Astrocyte of the hippocampus (primary cell): ENCODE data around the gene CALD1.

Experiments
- DNase-seq: peaks from one replicate; pipeline ENCODE4 v3.0.0; 2011; ENCODE audit warnings: low read depth, low spot score

Gene CALD1

DNA sequence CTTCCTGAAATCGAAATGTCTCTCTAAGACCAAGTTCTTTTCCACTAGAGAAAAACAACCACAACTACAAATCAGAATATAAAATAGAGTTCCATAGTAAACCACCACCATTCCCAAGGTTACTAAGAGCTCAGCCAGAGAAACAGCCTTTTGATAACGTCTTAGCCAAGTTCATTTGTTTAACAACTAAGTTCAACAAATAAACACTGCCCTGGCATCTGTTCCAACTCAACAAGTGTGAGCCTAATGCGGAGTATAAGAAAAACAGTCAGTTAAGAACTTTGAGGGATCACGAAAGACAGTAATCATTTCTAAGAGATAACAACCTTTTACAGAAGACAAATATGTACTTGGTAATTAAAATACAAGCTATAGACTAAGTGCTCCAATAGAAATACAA is 77.3 kb downstream of the CALD1 start:
- DNase-seq = peak; percentile 52

DNA sequence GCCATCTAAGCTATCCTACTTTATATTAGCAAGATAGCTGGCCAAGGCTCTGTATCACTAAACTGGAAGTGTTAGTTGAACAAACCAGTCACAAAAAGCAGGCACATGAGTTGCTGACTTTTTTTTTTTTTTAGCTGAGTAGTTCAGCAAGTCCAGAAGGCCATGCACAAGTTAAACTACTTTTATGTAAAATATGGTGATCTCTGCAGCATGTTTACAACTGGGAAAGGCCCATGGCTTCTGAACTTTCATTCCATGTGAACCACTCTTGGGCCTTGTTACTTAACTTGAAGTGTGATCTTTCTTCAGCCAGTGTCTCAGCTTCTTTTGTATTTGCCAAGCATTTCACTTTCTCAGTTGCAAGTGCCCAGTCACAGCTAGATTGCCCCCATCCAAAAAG is 78.5 kb downstream of the CALD1 start:
- no peak for DNase-seq

DNA sequence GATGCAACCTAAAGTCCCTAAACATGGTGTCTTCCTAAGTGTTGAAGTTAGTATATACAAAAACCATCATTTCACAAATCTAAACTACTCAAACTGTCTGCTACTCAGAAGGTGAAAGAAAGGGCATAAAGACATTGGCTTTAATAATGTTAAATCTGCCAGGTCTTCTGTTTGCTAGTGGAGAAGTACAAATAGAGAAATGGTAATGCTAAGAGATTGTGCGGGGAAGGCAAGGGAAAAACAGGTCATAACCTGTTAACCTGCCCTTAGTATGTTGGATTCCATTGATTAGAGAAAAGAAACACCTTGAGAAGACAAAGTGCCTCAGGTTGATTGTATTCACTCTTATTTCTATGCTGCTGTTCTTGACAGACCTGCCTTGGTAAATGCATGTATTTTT is 80.3 kb downstream of the CALD1 start:
- no peak for DNase-seq

DNA sequence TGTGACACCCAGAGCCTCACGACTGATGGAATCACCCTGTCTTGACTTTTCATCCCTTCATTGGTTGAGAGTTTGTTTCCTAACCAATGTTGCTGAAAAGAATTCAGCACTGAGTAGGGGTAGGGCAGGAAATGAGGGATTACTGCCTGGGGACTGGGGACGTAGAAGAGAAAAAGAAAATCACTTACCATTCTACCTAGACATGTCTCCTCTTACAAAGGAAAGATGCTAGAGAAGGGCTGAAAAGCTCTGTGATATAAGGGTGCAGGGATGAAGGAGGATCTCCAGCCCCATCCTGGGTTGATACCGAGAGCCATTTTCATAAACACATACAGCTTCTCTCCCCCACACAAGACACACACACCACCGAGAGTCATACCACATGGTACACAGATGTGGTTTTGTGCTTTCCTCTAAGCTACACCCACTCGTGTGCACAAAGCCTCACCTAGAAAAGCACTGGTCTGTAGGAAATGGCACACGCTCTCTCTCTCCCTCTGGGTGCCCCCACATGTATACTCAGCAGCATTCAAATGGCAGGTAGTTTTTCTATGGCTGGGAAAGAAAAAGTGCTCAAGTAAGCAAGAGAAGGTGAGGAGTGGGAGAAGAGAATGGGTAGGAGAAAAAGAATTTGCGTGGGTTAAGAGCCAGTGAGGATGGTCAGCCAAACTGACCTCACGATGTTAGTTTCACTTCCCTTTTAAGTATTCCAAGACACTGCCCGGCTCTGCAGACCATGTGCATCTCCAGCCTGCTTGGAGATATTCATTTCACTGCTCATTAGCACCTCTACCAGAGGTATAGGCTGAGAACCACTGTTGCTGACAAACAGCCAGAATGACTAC is 85.8 kb downstream of the CALD1 start:
- no peak for DNase-seq

DNA sequence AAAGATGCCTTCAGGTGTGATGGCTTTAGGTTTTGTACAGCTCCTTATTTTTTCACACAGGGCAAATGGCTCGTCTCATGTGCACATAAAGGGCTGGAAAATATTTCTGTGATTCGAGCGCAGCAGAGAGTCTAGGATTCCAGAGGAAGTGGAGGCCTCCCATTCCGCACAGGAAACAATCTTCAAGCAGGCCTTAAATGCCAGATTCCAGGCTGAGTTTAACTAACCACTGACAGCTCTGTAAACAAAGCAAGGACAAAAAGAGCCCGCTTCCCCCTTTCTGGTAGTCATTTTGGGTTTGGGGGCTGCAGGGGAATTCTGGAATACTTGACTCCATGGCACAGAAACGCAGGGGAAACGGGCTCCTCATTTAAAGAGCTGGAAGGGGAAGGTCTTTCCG is 87.2 kb downstream of the CALD1 start:
- DNase-seq = peak; percentile 62

DNA sequence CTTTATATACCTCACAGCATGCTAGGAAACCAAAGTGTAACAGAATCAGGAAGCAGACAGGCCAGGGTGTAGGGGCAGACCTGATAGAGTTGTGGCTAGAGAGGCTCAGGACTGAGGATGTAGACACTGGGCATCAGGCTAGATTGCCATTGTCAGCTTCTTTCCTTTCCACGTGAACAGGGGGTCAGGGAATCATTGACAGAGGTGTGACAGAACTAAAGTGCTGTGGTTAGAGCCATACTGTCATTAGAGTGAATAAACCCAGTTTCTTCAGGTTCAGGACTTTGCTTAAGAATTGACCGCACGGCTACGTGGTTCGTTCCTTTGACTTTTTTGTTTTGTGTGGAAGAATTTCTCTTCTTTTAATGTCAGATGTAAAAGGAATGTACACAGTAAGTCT is 90.7 kb downstream of the CALD1 start:
- no peak for DNase-seq

DNA sequence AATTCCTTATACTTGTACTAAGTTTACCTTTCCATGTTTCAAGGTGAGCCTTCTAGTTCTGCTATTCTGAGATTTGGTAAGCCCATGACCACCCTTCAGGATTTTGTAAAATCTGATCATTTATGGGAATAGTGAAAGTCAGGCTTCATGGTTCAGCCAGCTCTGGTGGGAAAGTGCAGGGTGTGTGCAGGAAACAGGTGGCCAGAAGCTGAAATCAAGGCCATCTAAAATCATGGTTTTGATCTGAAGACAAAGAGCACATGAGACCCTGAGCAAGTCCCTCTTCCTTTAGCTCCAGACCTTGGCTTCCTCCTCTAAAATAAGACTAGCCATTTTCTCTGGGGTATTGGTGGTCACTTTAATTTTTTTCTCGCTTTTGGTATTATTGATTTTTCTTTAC is 91.3 kb downstream of the CALD1 start:
- no peak for DNase-seq

DNA sequence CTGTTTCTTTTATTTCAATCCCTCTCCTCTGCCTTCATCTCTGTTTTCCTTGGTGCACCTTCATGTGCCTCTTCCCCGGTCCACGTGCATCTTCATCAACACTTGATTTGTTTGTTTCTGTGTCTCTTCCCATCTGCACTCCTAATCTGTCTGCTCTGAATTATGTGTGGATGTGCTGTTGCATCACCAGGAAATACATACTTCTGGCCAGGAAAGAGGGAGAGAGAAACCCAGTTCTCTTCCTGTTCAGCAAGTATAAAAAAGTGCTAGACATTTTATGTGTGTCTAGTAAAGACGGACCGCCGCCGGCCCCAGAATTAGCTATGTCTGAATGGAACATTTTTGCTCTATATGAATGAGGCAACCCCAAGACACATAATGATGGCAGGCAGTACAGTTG is 93.8 kb downstream of the CALD1 start:
- DNase-seq = no peak

DNA sequence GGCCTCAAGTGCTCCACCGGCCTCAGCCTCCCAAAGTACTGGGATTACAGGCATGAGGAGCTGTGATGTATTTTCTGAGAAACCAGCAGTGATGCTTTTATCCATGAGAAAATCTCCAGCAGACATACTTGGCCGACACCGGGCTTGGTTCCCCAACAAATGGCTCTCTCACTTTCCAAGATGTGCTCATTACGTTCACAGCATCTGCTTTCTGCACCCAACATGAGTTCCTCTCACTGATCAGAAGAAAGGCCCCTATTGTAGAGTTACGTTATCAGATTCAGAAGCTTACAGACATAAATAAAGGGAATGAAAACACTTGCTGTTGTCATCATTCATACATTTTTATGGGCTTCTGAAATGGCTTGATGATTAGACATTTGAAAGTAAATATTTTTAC is 95.0 kb downstream of the CALD1 start:
- DNase-seq = no peak

DNA sequence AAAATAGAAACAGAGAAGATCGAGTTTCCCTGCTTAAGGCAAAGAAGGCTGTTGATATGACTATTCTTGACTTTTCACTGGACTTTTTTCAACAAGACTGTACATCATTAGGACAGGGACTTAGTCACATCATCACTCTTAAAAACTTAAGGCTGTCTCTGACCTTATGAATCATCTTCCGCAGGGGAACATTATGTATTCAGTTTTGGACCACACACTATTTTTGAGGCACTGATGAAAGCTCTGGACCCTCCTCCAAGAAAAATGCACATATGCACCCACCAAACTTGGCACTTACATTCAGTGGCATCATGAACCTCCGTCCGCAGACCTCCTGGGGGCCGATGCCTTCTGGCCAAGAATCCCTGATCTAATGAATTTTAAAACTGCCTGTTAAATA is 96.4 kb downstream of the CALD1 start:
- no peak for DNase-seq

DNA sequence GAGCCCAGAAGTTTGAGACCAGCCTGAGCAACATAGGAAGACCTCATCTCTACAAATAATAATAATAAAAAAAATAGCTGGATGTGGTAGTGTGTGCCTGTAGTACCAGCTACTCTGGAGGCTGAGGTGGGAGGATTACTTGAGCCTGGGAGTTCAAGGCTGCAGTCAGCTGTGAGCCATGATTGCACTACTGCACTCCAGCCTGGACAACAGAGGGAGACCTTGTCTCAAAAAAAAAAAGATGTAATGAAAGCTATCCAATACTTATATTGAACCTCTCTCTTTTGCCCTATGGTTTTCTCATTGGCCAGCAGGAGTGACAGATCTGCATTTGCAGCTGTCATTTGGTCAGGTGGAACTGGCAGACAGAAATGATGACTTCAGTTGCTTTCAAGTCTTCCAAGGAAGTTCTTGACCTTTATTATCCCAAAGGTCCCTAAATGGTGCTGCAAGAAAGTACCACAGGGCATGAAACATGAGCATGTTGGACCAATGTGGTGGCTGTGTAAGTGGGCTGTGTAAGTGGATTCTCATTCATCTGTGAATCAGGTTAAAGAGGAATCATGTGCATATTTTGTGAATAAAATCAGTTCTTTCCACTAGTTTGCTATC is 99.4 kb downstream of the CALD1 start:
- no peak for DNase-seq

DNA sequence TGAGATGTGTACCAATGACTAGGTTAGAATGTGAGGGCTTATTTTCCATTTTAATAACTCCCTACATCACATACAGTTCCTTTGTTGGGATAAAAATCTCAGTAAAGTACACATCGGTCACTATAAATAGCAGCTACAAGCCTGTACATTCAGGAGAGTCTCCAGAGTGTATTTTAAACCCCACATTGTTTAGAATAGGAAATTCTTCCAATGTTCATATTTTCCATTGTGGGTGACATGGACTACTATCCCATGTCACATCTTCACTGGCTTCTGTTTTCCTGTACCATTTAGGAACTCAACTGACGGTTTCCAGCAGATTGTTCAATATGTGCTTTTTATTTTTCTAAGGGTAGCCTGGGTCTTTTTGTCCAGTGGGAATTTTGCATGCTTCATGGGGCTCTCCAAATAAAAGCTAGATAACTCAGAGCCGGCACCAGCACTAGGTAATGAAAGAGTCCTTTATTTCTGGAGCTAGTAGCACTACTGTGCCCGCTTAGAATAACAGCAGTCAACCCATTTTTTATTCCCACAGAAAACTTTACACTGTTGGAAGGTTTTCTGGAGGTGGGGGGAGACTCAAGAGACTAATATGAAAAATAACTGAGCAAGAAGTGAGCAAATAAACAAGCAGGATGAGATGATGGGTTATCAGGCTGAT is 100.5 kb downstream of the CALD1 start:
- no peak for DNase-seq

DNA sequence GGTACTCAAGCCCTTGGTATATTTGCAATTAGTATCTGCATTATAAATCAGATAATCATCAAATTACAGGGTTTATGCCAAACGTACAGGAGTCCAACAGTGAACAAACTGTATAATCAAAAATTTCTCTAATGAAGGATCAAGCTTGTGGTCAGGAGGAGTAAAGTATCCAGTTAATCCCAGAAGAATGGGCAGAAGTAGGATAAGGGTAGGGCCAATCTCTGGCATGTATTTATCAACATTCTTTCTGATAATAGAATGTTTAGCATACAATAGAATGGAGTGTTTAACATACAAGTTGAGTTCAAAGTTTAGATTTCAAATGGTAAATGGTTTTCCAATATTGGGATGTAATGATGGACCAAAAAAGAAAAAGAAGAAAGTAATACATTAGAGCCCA is 103.0 kb downstream of the CALD1 start:
- DNase-seq = no peak

DNA sequence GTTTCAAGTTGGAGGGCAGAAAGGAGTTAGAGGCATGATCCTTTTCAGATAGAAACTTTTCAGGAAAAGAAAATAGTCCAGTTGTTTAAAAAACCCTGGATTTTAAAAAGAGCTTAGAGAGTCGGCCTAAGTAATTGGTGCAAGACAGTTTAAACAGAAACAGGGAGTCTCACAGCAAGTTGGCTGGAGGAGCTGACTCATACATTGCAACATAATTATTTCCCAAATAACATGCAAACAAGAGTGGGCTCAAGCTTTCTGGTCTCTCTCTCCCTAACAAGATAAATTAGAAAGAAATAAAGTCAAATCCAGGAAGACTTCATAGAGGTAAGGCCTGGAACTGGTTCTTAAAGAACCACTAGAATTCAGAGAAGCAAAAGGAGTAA is 106.5 kb downstream of the CALD1 start:
- peak; percentile 66 for DNase-seq

DNA sequence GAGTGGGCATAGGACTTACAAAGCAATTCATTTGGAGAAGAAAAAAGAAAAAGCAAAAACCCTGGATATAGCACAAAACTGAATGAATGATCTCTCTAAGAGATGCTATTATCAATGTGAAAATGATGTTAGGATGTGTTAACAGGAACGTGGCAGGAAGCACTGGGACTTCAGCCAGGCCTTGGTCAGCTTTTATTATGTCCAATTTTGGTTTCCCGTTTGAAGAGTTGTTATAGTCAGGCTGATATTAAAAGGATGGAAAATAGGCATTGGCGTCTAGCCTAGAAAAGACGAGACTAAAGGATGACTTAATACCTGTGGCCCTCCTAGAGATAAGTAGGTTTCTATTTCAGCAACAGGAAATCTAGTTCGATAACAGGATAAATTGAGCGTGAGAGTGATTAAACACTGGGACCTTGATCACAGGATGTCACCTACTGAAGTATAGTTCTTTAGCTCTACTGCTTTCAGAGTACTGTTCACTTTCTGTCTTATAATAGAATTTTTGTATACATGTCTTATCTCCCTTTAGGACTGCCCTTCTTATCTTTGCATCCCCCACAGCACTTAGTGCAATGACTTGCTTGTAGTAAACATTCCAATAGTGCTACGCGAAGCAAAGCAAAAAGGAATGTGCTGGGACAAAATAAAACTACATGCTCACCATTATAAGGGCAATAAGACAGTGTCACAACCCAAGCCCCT is 107.1 kb downstream of the CALD1 start:
- DNase-seq = peak; percentile 57

DNA sequence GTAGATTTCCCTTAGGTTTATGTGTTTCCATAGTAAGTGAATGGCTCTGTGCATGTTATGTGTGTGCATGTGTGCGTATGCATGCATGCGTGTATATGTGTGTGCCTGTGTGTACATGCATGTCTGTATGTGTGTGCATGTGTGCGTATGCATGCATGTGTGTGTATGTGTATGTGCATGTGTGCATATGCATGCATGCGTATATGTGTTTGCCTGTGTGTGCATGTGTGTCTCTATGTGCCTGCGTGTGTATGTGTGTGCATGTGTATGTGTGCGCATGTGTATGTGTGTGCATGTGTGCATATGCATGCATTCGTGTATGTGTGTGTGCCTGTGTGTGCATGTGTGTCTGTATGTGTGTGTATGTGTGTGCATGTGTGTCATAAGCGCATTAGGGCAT is 108.1 kb downstream of the CALD1 start:
- DNase-seq = no peak

DNA sequence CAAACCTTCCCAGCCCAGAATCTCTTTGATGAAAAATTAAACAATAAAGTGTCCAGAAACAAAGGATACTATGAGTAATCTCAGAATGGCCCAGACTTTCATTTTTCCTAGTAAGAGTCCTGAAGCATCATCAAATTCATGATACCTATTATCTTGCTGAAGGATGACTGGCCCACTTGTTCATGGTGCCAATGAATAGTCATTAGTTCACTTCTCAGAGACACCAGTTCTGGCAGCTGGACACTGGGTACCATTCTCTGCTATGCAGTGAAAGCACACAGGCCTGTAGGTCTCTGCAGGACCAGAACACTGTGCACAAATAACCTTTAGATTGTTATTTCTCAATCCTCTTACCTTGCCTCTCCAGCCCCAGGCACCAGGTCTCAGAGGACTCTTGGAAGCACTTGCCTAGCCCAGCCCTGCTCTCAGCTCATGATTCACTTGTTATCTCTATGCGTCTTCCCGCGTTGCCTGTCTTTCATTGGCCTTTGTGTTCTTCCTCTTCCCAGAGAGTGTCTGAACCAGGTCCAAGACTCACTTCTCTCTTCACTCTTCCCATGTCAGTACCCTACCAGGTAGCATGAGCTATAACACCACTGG is 108.8 kb downstream of the CALD1 start:
- no peak for DNase-seq

DNA sequence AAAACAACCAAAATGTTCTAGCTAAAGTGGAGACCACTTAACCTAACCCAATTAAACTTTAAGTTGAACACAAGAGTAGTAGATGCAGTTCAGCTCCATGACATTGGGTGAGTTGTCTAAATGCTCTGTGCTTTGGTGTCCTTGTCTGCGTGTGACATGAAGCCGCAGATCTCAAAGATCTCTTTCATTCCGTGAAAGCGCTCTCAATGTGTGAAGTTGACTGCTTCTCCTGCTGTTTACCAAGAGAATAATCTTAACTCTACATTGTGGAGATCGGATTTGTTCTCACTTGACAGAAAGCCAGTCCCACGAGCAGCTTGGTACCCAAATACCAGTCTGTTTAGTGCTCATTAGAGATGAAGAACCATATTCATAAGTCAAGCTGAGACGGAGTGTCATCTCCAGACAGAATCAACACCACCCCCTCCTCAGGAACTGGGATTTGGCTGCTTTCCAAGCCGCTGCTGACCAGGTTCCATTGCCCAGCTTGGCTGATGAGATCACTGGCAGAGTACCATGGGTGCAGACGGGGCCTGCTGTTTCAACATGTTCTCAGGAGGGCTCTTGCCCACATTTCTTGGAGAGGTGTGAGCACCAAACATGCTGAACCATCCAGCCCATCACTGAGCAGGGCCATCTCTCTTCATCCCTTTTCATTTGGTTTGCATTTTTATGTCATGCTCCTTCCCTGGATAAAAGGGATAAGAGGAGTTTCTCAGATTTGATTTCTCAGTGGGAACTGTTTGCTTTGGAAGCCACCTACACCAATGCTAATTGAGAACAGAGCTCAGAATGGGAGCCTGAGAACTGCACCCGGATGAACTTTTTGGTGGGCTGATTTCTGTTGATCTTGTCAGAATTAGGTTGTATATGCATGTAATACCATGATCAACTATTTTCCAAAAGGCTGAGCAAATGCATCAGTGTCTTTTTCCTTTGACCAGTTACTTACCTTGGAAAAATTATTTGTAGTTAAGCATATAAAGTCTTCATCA is 111.1 kb downstream of the CALD1 start:
- peak; percentile 87 for DNase-seq

DNA sequence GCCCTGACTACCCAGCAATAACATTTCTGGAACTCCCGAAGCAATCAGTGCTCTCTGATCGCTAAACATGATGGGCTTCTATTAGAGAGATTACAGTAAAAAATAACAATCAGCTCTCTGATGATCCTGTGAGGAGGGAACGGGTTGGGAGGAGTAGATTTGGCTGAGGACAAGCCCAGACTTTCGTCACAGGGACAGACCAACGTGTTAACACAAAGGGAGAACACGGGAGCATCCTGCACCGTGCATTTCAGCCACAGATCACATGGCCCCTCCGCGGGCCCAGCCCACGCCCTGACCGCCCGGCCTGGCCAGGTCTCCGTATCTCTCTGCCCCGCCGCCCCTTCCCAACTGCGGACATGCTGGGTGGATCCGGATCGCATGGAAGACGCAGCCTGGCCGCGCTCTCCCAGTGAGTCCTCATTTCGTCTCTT is 111.8 kb downstream of the CALD1 start:
- DNase-seq = peak; percentile 83
